GM20431 (cell line): Measurements from ENCODE around the gene TRIM44.
"Not testable (repeated sequence)": the region's sequence is repeated elsewhere in the genome, so short reads cannot be mapped to it uniquely, and the experiment has no call there.

ENCODE experiments used
- in situ Hi-C: fragments of 300-500 bp; cut with MseI, MboI; formaldehyde crosslinking; loops from one replicate; pipeline ENCODE4 v1.15.0; 2020; ENCODE audit warnings: low sequenced_read_pairs; ENCODE audit not compliant: unreplicated experiment

Gene TRIM44

DNA sequence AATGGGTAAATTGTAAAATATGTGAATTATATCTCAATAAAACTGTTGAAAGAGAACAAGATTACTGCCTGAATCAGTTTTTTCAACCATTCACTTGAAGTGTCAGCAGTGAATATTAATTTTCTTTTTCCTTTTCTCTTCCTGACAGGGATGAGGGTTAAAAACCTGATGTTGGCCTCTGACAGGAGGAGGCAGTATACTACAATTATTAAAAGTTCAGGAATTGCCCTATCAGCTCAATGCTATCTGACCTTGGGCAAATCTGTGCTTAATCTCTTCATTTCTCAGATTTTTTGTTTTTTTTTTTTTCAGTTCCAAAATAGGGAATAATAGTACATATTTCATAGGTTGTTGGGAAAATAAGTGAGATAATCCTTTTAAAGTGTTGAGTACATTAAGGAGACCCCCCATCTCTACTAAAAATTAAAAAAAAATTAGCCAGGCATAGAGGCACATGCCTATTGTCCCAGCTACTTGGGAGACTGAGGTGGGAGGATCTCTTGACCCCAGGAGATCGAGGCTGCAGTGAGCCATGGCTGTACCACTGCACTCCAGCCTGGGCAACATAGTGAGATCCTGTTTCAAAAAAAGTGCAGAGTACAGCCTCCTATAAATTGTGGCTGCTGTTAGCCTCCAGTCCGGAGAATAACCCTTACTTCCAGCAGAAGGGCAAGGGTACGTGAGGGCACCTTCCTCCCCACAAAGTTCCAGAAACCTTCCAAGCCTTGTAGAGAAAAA, 48.8 kb downstream of the TRIM44 start:
- in situ Hi-C loops, result no loop called here

DNA sequence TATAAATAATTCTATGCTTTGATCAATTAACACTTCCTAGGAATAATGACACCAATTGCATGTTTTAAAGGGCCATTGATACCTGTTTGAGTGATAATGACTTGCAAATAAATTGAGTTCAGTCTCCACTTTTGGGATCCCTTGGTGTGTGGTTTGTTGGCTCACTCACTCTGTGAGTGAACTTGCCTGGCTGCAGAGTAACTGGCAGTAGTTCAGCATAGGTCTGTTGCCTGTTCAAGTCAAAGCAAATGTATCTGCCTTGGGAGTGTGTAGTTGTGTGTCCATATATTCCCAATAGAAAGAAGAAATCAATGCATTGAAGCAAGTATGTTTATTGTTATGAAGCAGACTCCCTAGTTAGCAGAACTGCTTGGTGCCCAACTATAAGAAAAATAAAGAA, 49.3 kb downstream of the TRIM44 start:
- in situ Hi-C loops, result no loop called here

GRCh38 chr11:35712533-35712932, 50.0 kb downstream of the TRIM44 start:
- in situ Hi-C loops, result no loop called here

GRCh38 chr11:35714882-35715627, 52.5 kb downstream of the TRIM44 start:
- in situ Hi-C loops, result no loop called here

GRCh38 chr11:35715677-35716076, 53.1 kb downstream of the TRIM44 start:
- in situ Hi-C loops, result not testable (repeated sequence)

DNA sequence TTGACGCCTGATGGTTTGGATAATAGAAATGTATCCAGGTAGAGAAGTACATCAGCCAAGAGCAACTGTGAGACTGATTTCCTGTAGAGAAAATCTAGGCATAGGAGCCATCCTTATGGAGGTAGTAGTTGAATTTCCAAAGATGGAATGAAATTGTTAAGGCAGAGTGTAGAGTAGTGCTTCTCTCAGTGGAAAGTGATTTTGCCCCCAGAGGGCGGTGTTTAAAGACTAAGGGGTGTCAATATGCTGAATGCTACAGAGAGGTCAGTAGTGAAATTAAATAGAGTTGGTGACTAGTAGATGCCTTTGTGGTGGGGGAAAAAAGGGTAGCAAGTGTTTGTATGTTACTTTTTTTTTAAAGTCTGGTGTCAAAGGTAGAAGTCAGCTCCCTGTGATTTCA, 54.5 kb downstream of the TRIM44 start:
- in situ Hi-C loops, result no loop called here

- in situ Hi-C loops, result no loop called here
Observed at GRCh38 chr11:35717520-35717919, 54.9 kb downstream of the TRIM44 start.

GRCh38 chr11:35721651-35722282, 59.2 kb downstream of the TRIM44 start:
- in situ Hi-C loops, result no loop called here

DNA sequence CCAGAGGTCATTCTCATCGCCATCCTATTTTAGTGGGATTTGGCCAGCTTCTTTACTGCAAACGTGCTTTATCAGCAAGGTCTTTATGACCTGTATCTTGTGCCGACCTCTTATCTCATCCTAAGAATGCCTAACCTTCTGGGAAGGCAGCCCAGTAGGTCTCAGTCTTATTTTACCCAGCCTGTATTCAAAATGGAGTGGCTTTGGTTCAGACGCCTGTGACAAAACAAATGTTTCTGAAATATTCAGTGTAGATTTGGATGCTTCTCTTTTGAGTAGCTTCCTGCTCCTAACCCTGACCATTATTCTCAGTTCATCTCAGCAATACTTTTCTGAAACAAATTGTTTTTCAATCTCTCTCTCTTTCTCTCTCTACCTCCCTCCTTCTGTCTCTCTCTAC, 60.1 kb downstream of the TRIM44 start:
- in situ Hi-C loops, result no loop called here

DNA sequence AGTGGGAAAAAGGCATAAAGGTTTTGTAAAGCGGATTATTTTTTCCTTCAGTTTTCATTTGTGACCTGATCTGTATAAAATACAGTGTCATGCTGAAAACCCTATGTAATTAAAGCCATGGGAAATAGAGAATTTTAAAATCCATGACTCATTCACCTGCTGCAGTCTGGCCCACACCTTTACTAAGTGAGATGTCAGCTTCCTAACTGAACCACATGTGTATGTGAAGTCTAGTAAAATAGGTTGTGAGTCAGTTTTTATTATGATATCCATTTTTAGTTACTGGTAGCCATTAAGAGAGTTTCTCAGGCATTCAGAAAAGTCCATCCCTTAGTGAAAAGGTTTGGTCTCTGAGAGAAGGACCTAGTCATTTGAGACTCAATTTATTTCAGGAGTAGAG, 60.9 kb downstream of the TRIM44 start:
- in situ Hi-C loops, result no loop called here

DNA sequence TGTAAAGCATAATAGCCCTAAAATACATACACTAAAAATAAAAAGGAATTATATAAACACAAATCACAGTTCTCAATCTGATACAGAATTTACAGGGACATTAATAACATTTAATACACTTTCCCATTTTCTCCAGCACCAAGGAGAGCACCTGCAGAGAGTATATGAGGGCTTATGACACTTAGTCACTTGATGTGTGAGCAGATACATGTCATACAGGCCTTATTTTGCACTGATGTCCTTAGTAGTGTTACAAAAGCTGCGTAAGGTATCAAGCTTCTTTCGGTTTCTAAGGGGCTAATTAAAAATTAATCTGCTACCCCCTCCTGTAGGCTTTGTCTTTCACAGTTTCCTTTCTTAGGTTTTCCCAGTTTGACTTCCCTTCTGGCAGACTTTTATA, 61.3 kb downstream of the TRIM44 start:
- in situ Hi-C loops, result no loop called here

GRCh38 chr11:35725885-35726284, 63.3 kb downstream of the TRIM44 start:
- in situ Hi-C loops, result no loop called here

GRCh38 chr11:35727140-35727539, 64.6 kb downstream of the TRIM44 start:
- in situ Hi-C loops, result no loop called here

- in situ Hi-C loops, result no loop called here
Observed at GRCh38 chr11:35730254-35730653, 67.7 kb downstream of the TRIM44 start.

DNA sequence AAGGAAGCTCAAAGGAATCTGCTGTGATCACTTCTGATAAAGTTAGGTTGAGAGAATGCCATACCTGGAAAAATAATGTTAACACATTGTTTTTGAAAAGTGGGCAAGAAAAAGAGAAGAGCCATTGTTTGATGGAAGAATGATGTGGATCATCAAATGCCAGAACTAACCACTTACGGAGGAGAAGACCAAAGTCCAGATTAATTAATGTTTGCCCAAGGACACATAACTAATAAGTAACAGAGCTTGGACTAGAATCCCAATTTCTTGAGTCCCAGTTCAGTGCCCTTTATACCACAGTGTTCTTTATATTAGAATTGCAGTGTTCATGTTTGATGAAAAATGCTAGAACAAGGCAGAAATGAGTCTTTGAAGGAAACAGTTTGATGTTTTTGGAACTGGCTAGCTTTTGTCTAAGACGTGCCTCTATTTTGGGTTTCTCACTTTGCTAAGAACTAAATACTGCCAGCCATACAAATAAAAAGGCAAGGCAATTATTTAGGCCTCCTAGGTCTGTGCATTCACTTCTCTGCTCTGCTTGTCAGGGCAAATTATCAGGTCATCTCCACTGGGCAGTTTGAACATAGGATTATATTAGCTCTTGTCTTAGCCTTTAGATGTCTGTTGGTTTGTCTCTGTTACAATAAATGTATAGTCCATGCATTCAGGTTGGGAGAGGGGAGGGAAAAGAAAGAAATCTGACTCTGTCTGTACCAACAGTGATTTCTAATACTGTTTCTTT, 72.3 kb downstream of the TRIM44 start:
- in situ Hi-C loops, result no loop called here

- in situ Hi-C loops, result no loop called here
Observed at GRCh38 chr11:35735411-35735810, 72.8 kb downstream of the TRIM44 start.

DNA sequence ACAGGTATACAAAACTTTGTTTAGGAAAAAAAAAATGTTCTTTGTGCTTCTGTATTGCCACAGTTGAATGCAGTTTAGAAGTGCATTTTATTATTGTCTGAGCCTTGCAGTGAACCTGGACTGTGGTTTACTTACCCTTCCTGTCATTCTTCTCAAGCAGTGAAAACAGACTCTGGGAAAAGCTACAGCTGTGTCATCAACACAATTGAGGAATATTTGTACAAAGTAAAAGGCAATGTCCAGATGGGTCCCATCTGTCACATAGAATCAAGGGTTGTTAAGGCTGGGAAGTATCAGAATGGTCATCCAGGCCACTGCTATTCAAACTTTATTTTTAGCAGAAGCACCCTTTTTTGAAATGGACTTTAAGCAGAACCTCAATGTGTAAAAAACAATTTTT, 73.3 kb downstream of the TRIM44 start:
- in situ Hi-C loops, result no loop called here

DNA sequence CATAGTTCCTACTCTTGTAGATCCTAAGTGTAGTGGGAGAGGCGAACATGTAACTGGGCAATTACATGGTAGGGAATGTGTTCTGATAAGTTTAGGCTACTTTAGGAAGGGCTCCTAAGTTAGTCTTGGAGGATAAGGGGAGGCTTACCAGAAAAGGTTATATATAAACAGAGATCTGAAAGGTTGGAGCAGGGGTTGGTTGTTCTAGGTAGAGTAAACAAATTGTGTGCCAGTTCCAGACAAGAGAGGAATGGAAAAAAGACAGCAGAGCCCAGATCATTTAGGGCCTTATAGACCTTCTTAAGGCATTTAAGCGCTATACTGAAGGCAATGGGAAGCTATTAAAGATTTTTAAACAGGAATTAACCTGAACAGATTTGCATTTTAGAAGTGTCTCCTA, 74.4 kb downstream of the TRIM44 start:
- in situ Hi-C loops, result no loop called here

- in situ Hi-C loops, result no loop called here
Observed at GRCh38 chr11:35740061-35740799, 77.7 kb downstream of the TRIM44 start.
